ENCODE data around the gene OLIG2. TPM values are rescaled to one million over a fixed set of nuclear protein-coding genes. Genes with fewer than 3 reads are reported as not detected.

OLIG2 gene
- total RNA-seq, 1 donor = 0.21 TPM

- no peak overlapping the region for H3K4me3 ChIP-seq (ENCODE audit: low read length)
- no peaks in the 10 kb centered on the region for H3K9me3 ChIP-seq (ENCODE audit: low read depth, low read length)
- peaks cover 41% of the 10 kb centered on the region for H3K27me3 ChIP-seq (ENCODE audit: insufficient read depth, low read length)
- H3K4me1 ChIP-seq (ENCODE audit: insufficient read depth, low read length) = peaks cover 20% of the 10 kb centered on the region
These were observed 50.0 kb downstream of the OLIG2 start for GRCh38 chr21:33075596-33076195.

GRCh38 chr21:33076600-33077329, 51.0 kb downstream of the OLIG2 start:
- Histone ChIP-seq H3K4me1 (ENCODE audit: insufficient read depth, low read length) (peaks cover 10% of the 10 kb centered on the region), H3K9me3 (ENCODE audit: low read depth, low read length) (no peaks in the 10 kb centered on the region), H3K27me3 (ENCODE audit: insufficient read depth, low read length) (peaks cover 32% of the 10 kb centered on the region), H3K4me3 (ENCODE audit: low read length) (no peak overlapping the region)

Other genes starting within 250 kb of the OLIG2 start
- 2.6 TPM for gene OLIG1, start 44.2 kb downstream of the OLIG2 start, total RNA-seq
- gene IFNAR2, start 204.0 kb downstream of the OLIG2 start, total RNA-seq = 23.8 TPM
- gene IL10RB, start 240.4 kb downstream of the OLIG2 start, total RNA-seq = 18.7 TPM

Measured in mononuclear cell (primary cell).